Measurements from ENCODE around the gene INPP5A. TPM values are rescaled to one million over a fixed set of nuclear protein-coding genes. Genes with fewer than 3 reads are reported as not detected.

INPP5A gene
- polyA plus RNA-seq, 1 donor = 31.3 TPM

DNA sequence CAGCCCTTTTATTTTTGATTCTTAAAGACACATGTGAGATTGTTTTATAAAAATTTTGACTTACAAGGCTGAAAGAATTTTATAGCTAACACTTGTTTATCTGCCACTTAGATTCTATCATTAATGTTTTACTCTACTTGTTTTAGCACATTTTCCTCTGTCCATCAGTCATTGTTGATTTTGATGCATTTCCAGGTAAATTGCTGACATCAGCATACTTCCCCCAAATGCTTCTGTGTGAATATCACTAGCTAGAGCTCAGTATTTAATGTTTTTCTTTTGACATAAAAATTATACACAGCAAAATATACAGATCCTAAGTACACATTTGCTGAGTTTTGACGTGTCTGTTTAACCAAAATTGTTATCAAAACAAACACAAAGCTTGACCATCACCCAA, 43.0 kb downstream of the INPP5A start:
- no peak for DNase-seq

DNA sequence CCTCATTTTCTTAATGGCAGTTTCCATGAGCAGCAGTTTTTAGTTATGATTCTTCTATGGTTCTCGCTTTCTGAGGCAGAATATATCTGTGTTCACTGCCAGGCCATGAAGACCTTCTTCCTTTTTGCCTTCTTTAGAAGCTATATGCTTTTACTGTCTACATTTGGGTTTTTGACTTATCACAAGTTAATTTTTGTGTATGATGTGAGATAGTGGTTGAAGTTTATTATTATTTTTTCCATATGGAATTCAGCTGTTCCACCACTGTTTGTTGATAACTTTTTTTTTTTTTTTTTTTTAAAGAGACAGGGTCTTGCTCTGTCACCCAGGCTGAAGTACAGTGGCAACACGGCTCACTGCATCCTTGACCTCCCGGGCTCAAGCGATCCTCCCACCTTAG, 44.5 kb downstream of the INPP5A start:
- DNase-seq = no peak

DNA sequence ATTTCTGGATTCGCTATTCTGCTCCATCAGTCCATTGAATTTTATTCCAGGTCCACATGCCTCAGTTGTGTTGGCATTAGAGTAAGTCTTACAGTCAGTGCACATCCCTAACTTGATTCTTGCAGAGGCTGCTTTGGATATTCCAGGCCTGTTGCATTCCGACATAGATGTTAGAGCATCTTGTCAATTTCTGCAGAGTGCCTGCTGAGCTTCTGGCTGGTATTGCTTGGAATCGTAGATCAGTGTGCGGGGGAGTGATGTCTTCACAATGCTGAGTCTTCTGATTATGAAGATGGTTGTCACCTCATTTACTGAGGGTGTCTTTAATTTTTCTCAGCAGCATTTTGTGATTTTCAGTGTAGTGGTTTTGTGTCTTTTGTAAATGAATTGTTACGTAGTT, 45.2 kb downstream of the INPP5A start:
- no peak for DNase-seq

DNA sequence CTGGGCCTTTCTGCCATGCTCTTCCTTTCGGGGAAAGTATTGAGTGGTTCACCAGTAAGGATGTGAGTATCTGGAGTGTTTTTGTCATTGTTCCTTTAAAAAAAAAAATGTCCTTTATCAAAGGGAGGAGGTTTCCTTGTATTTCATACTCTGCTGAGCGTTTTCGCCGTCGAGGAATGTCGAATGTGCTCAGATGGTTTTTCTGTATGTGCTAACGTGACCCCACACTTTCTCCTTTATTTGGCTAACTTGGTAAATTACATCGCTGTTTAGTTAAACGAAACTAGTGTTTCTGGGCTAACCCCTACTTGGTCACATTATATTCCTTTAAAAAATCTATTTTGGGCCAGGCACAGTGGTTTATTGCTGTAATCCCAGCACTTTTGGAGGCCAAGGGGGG, 45.9 kb downstream of the INPP5A start:
- no peak for DNase-seq

DNA sequence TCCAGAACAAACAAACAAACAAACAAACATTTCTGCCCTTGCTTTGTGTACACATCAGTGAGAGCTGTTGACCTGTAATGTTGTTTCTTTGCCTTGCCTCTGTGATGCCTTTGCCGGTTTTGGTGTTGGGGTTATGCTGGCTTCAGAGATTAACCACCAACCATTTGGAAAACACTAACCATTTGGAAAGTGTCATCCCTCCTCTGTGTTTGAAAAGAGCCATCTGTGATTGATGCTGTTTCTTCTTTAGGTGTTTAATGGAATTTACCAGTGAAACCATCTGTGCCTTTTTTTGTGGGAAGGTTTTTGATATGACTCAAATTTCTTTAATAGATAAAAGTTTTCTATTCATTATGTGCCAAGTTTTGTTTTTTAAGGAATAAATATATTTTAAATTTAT, 46.5 kb downstream of the INPP5A start:
- no peak for DNase-seq

DNA sequence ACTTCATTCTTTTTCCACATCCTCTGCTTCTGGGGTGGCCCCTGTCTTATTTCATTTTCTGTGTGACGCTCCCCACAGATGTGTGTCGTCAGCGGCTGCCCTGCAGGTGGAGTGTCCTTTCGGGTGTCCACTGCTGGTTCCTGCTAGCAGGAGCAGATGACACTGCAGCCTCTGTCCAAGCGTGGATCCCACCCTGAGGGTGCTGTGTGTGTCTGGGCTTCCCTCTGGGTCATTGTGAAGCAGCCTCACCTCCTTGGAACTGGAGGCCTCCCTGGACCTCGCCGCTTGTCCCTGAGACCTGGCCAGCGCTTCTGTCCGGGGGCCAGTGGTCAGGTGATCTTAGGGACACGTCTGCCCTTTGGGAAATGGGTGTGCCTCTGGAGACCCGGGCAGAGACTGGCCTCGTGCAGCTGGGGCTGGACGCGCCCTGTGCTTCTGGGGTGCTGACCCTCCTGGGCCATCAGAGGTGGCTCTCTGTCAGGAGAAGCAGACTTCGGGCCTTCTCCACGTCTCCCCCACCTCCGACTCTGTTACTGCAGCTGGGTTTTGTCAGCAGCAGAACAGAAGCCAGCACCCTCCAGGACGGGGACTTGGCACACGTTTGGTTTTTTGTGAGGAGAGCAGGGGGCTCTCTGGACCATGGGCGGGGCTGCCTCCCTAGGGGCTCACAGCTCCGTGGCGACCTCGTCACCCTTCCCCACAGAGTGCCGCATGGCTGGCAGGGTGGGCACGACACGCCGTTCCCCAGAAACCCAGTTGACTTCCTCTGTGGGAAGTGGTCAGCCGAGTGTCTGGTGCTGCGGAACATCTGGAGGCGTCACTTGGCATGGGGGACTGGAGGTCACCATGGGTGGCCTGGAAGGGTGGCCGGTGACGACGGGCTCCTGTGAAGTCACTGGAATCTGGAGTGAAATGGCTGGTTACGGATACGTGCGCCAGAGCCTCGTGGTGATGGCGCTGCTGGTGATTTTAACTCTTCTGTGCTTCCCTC, 48.4 kb downstream of the INPP5A start:
- DNase-seq = no peak

DNA sequence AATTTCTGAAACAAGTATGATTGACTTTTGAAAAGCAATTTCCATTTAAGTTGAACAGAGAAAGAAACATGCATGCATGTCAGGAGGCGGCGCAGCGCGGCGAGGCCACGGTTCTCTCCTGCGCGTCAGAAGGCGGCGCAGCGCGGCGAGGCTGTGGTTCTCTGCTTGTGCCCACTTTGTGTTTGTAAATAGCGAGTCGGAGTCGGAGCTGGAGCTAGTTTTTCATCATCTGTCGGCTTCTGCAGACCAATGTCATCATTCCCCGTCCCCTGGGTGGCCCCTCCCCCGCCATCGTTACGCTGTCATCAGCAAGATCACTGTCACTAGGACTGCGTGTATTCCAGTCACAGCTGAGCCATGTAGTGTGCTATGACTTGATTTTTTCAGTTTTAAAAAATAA, 49.2 kb downstream of the INPP5A start:
- DNase-seq = no peak

DNA sequence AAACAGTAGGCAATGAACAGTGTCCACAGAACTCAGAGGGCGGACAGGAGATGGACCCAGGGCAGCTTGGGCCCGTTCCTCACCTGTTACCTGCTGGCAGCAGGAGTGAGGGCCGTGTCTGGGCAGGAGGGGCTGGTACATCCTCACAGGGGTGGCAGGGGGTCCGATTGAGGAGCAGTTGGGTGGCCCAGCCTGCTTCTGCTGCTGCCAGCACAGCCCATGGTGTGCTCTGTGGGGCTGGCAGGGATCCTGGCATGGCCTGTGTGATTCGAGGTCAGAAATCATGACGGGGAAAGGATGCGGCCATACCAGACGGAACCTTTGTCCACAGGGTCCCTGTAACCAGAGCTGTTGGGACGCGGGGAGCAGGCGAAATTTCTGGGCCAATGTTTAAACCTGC, 49.6 kb downstream of the INPP5A start:
- DNase-seq = no peak

DNA sequence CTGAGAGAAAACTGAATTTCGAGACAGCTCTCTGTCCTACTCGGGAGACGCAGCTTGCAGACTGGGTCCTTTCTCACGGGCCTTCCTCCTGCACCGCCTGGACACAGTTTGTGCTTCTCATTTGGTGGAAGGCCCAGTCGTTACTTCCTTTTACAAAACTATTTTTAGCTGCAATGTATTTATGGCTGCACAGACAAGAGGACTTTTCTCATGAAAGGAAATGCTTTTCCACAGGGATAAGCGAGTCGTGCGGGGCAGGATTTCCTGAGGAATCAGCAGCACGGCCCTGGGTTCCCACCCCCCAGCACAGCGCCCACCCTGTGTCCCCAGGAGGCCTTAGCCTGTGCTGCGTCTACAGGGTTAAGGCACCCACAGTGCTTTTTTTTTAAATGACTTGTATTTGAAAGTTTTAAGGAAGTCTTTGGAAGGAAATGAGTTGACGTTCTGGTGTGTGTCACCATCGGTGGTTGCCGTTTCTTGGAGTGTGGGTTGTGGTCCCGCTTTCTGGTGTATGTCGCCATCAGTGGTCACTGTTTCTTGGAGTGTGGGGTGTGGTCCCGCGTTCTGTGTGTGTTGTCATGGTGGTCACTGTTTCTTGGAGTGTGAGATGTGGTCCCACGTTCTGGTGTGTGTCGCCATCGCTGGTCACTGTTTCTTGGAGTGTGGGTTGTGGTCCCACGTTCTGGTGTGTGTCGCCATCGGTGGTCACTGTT, 50.9 kb downstream of the INPP5A start:
- no peak for DNase-seq

DNA sequence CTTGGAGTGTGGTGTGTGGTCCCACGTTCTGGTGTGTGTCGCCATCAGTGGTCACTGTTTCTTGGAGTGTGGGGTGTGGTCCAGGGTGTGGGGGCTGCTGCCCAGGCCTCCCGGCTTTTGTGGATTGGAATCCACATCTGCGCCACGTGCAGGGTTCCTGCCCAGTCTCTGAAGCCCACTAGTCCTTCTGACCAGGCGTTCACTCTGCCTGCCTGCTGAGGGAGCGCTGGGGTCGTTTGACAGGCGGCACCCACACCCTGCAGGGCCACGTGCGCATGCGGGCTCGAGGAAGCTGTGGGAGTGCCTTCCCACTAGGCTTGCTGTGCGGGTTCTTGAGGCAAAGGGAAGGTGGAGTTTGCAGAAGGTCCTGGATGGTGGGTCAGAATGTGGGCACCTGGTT, 51.4 kb downstream of the INPP5A start:
- DNase-seq = no peak

DNA sequence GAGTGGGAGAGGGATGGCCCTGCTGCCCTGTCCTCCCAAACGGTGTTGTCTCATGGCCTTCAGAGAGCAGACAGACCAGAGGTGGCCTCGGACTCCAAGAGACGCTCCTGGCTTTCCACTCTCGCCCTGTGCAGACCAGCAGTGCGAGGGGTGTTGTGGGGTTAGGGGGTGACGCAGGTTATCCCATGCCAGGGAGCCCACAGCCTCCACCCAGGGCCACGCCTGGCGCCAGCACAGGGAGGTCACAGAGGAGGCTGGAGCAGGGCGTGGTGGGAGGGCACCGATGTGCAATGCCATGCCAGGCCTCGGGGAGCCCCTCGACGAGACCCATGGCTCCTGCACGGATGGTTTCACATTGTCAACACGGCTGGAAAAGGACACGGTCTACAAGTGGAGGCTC, 52.1 kb downstream of the INPP5A start:
- no peak for DNase-seq

DNA sequence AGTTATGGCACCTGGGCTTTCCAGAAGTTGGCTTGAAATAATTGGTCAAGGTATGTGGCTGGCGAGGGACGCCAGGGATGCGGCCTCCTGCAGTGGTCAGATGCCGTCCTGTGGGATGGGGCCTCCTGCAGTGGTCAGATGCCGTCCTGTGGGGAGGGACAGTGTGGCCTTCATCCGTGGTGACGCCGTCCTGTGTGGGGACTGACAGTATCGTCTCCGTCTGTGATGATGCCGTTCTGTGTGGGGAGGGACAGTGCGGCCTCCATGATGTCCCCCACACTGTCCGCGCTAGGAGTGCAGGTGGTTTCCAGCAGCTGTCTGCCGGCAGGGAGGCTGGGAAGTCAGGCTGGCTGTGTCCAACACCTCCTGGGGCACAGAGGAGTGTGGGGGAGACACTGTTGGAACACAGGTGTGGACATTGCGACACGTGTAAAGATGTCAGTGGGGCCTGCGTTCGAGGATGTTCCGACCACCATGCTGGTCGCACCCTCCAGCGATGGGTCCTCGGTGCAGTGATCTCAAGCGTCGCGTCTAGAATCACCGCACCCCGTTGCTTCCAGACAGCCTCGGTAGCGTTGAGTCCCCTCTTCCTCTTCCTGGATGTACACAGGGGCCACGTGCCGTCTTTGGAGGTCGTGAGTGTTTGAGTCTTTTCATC, 52.6 kb downstream of the INPP5A start:
- DNase-seq = no peak

DNA sequence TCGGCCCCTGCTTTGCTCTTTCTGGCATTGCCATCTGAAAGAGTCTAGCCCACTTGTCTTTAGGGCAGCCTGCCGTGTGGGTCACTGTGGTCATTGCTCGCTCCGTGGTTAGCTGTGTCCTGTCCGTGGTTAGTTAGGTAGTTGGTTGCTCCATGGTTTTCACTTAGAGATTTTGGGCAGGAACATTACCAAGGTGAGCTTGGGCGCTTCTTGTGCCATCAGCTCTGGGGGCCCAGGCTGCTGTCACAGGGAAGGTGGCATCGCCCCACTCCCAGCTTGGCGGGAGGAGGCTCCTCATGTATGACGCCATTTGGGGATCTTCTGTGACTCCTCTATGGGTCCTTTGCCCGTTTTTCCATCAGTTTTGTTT, 53.1 kb downstream of the INPP5A start:
- DNase-seq = no peak

DNA sequence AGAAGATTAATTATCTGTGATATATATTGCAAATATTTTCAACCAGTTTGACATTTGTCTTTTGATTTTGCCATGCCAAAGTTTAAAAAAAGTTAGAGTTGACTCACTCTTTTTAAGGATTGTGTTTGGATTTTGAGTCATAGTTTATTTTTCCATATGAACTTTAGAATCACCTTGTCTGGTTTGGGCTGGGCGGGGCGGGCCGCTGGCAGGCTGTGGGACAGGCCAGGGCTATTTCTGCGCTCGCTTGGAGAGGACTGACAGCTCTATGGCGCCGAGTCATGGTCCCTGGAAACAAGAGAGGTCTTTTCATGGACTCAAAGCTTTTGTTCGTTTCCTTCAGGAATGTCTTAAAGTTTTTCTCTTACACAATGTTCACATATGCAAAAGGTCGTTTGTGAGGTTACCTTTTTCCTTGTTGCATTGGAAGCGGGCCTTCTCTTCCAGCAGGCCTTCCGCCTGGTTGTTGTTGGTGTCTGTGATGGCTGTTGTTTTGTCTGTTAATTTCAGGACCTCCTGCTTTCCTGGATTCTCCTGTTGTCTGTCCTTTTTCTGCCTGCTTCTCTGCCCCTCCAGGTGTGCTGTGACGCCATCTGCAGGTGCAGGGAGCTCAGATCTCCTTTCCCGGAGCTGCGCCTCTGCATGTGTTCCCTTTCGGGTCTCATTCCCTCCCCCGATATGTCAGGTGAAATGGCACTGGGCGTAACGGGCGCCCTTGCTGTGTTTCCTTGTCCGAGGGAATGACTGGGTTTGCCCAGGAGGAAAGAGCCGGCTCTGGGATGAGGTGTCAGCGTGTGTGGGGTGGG, 53.8 kb downstream of the INPP5A start:
- no peak for DNase-seq

DNA sequence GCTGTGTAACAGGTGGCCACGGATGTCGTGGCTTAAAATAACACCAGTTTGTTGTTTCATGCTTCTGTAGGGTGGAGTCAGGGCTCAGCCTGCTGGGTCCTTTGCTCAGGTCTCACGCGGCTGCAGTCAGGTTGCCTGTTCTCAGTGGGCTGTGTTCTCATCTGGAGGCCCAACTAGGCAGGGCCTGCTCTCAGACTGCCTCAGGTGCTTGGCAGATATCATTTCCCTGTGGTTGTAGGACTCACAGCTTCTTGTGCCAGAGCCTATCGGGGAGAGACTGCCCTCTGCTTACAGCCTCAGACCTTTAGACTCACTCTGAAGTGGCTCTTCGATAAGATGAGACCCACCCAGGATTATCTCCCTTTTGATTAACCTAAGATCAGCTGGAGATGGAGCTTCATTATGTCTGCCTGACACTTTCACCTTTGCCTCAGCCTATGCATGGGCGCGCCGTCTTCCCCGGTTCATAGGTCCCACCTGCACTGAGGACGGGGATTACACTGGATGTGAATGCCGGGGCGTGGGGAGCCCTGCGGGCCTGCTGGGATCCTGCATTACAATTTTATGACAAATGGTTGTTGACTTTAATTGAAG, 55.3 kb downstream of the INPP5A start:
- no peak for DNase-seq

DNA sequence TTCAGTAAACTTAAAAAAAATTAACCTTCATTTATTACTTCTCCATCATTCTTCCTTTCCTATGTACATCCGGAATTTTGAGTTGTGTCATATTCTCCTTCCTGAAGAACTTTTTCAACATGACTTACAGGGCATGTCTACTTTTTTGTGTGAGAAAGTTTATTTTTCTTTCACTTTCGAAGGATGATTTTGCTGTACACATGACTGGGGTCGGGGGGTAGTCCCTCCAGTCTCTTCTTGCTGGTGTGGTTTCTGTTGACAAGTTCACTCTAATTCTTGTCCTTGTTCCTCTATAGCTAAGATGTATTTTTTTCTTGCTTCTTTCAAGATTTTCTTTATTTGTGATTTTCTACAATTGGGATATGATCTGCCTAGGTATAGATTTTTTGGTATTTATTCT, 55.8 kb downstream of the INPP5A start:
- no peak for DNase-seq

DNA sequence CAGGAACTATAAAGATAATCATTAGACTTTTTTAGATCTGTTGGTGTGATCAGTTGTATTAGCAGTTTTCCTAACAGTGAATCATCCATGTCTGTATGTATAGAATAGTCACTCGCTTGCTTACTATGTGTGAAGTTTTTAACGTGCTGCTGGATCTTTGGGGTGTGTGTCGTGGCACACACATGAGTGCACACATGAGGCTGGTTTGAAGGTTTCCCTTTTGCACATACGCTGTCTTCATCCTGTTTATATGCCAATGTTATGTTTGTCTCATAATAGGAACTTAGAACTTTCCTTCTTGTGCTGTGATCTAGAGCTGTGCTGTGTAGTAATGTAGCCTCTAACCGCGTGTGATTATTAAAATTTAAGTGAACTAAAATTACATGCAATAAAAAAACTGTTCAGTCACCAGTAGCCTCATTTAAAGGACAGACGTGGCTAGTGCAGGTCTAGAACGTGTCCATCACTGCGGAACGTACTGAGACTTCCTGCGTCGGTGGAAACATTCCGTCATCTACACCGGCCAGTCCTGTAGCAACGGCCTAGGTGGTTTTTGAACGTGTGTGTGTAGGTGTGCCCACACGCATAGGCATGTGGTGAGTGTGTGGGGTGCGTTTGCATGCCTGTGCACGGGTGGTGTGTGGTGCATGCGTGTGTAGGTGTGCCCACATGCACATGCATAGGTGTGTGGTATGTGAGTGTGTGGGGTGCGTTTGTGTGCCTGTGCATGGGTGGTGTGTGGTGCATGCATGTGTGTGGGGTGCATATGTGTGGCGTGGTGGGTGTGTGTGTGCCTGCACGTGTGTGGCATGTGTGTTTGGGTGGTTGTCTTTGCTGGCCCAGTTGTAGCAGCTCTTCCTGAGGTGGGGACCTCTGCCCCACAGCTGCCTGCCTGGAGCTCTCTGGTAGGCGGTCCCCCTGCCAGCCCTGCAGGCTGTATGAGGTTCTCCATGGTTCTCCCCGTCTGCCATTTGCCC, 56.6 kb downstream of the INPP5A start:
- no peak for DNase-seq

DNA sequence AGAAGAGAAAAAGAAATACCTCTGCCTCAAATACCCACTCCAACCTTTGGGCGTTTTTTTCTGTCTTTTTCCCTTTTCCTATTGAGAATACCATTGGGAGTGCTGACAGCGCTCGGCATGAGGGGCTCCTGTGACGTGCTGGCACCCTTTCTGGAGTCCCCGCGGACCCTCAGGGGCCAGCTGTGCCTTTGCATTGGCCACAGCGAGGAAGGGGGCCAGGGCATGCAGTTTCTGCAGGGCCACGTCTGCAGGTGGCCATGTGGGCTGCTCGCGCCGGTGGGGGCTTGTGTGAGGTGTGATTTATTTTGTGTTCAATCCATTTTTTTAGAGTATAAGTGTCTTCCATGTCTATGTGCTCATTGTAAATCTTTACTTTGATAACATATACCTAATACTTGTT, 57.4 kb downstream of the INPP5A start:
- no peak for DNase-seq

DNA sequence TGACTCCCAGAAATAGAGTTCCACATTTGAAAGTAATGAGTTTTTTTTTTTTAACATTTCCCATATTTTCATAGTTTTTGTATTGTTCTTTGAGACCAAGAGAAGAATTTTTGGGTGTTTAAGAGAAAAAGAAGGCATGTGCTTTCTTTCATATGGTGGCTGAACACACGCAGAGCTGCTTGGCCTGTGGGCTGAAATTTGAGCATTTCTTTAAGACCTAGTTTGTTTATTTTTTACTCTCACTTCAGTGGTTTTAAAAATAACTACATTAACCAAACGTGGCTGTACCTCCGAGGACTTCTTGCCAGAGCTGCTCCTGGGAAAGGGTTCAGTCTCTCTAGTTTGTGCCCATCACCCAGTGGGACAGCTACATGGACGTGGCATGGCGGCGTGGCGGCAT, 58.3 kb downstream of the INPP5A start:
- no peak for DNase-seq

DNA sequence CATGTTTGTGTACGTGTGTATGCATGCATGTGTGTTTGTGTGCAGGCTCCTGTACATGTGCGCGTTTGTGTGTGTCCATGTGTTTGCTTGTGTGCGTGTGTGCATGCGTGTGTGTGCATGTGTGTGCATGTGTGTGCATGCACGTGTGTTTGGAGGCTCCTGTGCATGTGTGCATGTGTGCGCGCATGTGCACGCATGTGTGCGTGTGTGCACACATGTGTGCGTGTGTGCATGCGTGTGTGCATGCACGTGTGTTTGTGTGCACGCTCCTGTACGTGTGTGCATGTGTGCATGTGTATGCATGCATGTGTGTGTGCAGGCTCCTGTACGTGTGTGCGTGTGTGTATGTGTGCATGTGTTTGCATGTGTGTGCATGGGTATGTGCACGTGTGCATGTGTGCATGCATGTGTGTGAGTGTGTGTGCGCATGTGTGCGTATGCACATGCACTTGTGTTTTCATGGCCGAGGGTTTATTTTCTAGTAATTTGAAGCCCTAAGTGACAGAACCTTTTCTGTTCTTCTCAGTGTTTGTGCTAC, 59.2 kb downstream of the INPP5A start:
- no peak for DNase-seq

Data from left kidney (tissue), 2 donors.